ENCODE measurements around the gene ALK. TPM values are rescaled to one million over a fixed set of nuclear protein-coding genes. Genes with fewer than 3 reads are reported as not detected.
A peak's percentile ranks its signal among the peaks of the same experiment; 100 is the strongest.

ALK gene
- total RNA-seq, 1 experiment from 2014 or later: 14.7 TPM

- intact Hi-C loops (cut with micrococcal nuclease; ENCODE audit: unreplicated experiment): no loop called here
- TF ChIP-seq EZH2 (IDR thresholded peaks at IDR 0.05; ENCODE audit: borderline replicate concordance, low read depth, low read length, poor library complexity, severe bottlenecking): no peak
- TF ChIP-seq, protein P1, sequence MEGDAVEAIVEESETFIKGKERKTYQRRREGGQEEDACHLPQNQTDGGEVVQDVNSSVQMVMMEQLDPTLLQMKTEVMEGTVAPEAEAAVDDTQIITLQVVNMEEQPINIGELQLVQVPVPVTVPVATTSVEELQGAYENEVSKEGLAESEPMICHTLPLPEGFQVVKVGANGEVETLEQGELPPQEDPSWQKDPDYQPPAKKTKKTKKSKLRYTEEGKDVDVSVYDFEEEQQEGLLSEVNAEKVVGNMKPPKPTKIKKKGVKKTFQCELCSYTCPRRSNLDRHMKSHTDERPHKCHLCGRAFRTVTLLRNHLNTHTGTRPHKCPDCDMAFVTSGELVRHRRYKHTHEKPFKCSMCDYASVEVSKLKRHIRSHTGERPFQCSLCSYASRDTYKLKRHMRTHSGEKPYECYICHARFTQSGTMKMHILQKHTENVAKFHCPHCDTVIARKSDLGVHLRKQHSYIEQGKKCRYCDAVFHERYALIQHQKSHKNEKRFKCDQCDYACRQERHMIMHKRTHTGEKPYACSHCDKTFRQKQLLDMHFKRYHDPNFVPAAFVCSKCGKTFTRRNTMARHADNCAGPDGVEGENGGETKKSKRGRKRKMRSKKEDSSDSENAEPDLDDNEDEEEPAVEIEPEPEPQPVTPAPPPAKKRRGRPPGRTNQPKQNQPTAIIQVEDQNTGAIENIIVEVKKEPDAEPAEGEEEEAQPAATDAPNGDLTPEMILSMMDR (conservative IDR thresholded peaks at IDR 0.05; ENCODE audit: low read depth, low read length): no peak
- CTCF ChIA-PET: no interaction called here
- POLR2A ChIA-PET (ENCODE audit: low non-redundant PET): no interaction called here
- no peaks in the 10 kb centered on the region for H3K9me3 ChIP-seq (ENCODE audit: low read depth, low read length, poor library complexity, severe bottlenecking)
- H3K36me3 ChIP-seq (ENCODE audit: insufficient read depth, low read length, poor library complexity, severe bottlenecking): no peaks in the 10 kb centered on the region
- BruUV-seq (replicated peaks): no TSS peak
- H3K27me3 ChIP-seq (replicated peaks; ENCODE audit: insufficient read depth, low read depth, low read length, poor library complexity): no peaks in the 10 kb centered on the region
- no peak overlapping the region for H3K4me3 ChIP-seq (ENCODE audit: low read depth, low read length, poor library complexity, severe bottlenecking)
- H3K4me1 ChIP-seq (ENCODE audit: insufficient read depth, low read length, poor library complexity, severe bottlenecking): peaks cover 21% of the 10 kb centered on the region
- no peak for DNase-seq (ENCODE audit: low spot score)
- no peak overlapping the region for H3K27ac ChIP-seq (ENCODE audit: low read depth, low read length, poor library complexity, severe bottlenecking)
Measured at GRCh38 chr2:29323961-29324360, 597.4 kb downstream of the ALK start.

DNA sequence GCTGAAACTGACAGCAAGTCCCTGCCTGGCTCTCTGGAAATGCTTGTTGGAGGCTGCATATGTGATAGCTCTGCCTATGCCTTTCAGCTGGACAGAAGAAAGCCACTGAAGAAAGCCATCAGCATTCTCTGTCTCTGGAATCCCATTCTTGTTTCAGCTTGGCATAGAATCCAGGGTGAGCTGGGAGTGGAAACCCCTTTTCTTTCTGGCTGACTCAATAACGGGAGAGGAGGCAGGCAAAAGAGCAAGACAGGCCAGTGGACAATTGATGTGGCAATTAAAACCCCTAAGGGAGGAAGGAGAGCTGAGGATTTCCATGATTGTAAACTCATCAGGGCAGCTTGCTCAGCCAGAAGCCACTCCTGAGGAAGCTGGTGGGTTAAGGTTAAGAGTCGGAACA lies 598.1 kb downstream of the ALK start:
- ChIA-PET POLR2A (ENCODE audit: low non-redundant PET) (no interaction called here), CTCF (no interaction called here)
- Histone ChIP-seq H3K36me3 (ENCODE audit: insufficient read depth, low read length, poor library complexity, severe bottlenecking) (no peaks in the 10 kb centered on the region), H3K4me3 (ENCODE audit: low read depth, low read length, poor library complexity, severe bottlenecking) (no peak overlapping the region), H3K9me3 (ENCODE audit: low read depth, low read length, poor library complexity, severe bottlenecking) (no peaks in the 10 kb centered on the region), H3K27ac (ENCODE audit: low read depth, low read length, poor library complexity, severe bottlenecking) (no peak overlapping the region), H3K27me3 (replicated peaks; ENCODE audit: insufficient read depth, low read depth, low read length, poor library complexity) (no peaks in the 10 kb centered on the region), H3K4me1 (ENCODE audit: insufficient read depth, low read length, poor library complexity, severe bottlenecking) (peaks cover 21% of the 10 kb centered on the region)
- BruUV-seq (replicated peaks): no TSS peak
- no peak for DNase-seq (ENCODE audit: low spot score)
- no peak for TF ChIP-seq EZH2 (IDR thresholded peaks at IDR 0.05; ENCODE audit: borderline replicate concordance, low read depth, low read length, poor library complexity, severe bottlenecking)
- TF ChIP-seq, protein P1 (conservative IDR thresholded peaks at IDR 0.05; ENCODE audit: low read depth, low read length): no peak
- intact Hi-C loops (cut with micrococcal nuclease; ENCODE audit: unreplicated experiment): no loop called here

DNA sequence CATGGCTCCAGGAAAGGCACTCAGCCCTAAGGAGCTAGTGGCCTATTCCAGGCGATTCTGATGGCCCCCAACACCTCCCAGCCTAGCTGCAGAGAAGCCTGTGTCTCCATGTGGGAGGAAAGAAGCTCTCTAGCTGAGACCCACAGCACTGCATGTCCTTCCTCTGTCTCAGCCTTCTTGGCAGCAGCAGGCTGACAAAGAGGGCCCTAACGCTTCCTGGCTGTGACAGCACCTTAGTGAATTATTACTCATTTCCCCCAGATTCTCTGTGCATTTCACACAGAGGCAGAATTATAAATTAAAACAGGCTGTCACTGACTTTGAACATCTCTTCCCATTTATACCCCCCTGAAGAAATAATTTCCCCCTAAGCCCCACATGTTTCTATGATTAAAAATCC lies 599.4 kb downstream of the ALK start:
- no peak overlapping the region for H3K4me3 ChIP-seq (ENCODE audit: low read depth, low read length, poor library complexity, severe bottlenecking)
- H3K9me3 ChIP-seq (ENCODE audit: low read depth, low read length, poor library complexity, severe bottlenecking): no peaks in the 10 kb centered on the region
- ChIA-PET POLR2A (ENCODE audit: low non-redundant PET) (no interaction called here), CTCF (interaction anchor here (0.9 kb wide), 1 partner anchor 13 kb away, joined by 3 read pairs; no protein-coding TSS in a partner anchor)
- peak overlapping the region; percentile 63 for H3K27ac ChIP-seq (ENCODE audit: low read depth, low read length, poor library complexity, severe bottlenecking)
- no peaks in the 10 kb centered on the region for H3K27me3 ChIP-seq (replicated peaks; ENCODE audit: insufficient read depth, low read depth, low read length, poor library complexity)
- intact Hi-C loops (cut with micrococcal nuclease; ENCODE audit: unreplicated experiment): no loop called here
- H3K4me1 ChIP-seq (ENCODE audit: insufficient read depth, low read length, poor library complexity, severe bottlenecking): peaks cover 26% of the 10 kb centered on the region
- DNase-seq (ENCODE audit: low spot score): peak; percentile 79
- no peaks in the 10 kb centered on the region for H3K36me3 ChIP-seq (ENCODE audit: insufficient read depth, low read length, poor library complexity, severe bottlenecking)
- TF ChIP-seq EZH2 (IDR thresholded peaks at IDR 0.05; ENCODE audit: borderline replicate concordance, low read depth, low read length, poor library complexity, severe bottlenecking): no peak
- TF ChIP-seq, protein P1 (conservative IDR thresholded peaks at IDR 0.05; ENCODE audit: low read depth, low read length): no peak
- BruUV-seq (replicated peaks): no TSS peak

Measured in A673 (cell line).